OCI-LY1 (cell line): Measurements from ENCODE around the gene AKAP9.

ENCODE experiments used
- H2AFZ ChIP-seq: fragments of 200-600 bp; sonication (generic), shearing (Covaris generic); 2 replicates; pipeline ENCODE4 v1.6.0; 2014; ENCODE audit warnings: antibody characterized with exemption, mild to moderate bottlenecking, low read length
- H3F3A ChIP-seq: fragments of 200-600 bp; sonication (generic), shearing (Covaris generic); 2 replicates; pipeline ENCODE4 v1.6.0; 2014; ENCODE audit warnings: mild to moderate bottlenecking, antibody characterized with exemption, low read length, moderate library complexity; ENCODE audit not compliant: insufficient read depth
- H3K27ac ChIP-seq: fragments of 200-600 bp; sonication (generic); 2 replicates; pipeline ENCODE4 v1.5.1; 2014; ENCODE audit warnings: low read length, mixed run types, mild to moderate bottlenecking, low read depth; ENCODE audit not compliant: poor library complexity, severe bottlenecking
- H3K27me3 ChIP-seq: fragments of 200-600 bp; sonication (generic); 2 replicates; pipeline ENCODE4 v1.6.0; 2014; ENCODE audit warnings: antibody characterized with exemption, mild to moderate bottlenecking, low read length, moderate library complexity; ENCODE audit not compliant: insufficient read depth
- H3K36me3 ChIP-seq: fragments of 200-600 bp; sonication (generic); 2 replicates; pipeline ENCODE4 v1.6.1; 2014; ENCODE audit warnings: mild to moderate bottlenecking, antibody characterized with exemption, low read length, moderate library complexity, mixed read lengths; ENCODE audit not compliant: insufficient read depth
- H3K4me1 ChIP-seq: fragments of 200-600 bp; sonication (generic); 2 replicates; pipeline ENCODE4 v1.5.1; 2014; ENCODE audit warnings: mild to moderate bottlenecking, low read length, moderate library complexity; ENCODE audit not compliant: insufficient read depth, severe bottlenecking
- H3K4me2 ChIP-seq: fragments of 200-600 bp; sonication (generic), shearing (Covaris generic); 2 replicates; pipeline ENCODE4 v1.6.1; 2014; ENCODE audit warnings: low read length
- H3K4me3 ChIP-seq: fragments of 200-600 bp; sonication (generic); 2 replicates; pipeline ENCODE4 v1.5.1; 2014; ENCODE audit warnings: low read length, low read depth, mild to moderate bottlenecking, mixed read lengths; ENCODE audit not compliant: poor library complexity, severe bottlenecking
- H3K79me2 ChIP-seq: fragments of 200-600 bp; shearing (Covaris generic); 2 replicates; pipeline ENCODE4 v1.6.1; 2016; ENCODE audit warnings: mixed run types, low read length, mixed read lengths; ENCODE audit not compliant: insufficient read depth
- H3K9ac ChIP-seq: fragments of 200-600 bp; sonication (generic), shearing (Covaris generic); 2 replicates; pipeline ENCODE4 v1.6.1; 2014; ENCODE audit warnings: mild to moderate bottlenecking, low read length, mixed read lengths
- H3K9me2 ChIP-seq: fragments of 200-600 bp; sonication (generic), shearing (Covaris generic); 2 replicates; pipeline ENCODE4 v1.6.1; 2014; ENCODE audit warnings: low read depth, mild to moderate bottlenecking, low read length, mixed read lengths
- H3K9me3 ChIP-seq: fragments of 200-600 bp; shearing (Covaris generic); 2 replicates; pipeline ENCODE4 v1.6.1; 2014; ENCODE audit warnings: low read length, mixed read lengths
- H4K20me1 ChIP-seq: fragments of 200-600 bp; sonication (generic), shearing (Covaris generic); 2 replicates; pipeline ENCODE4 v1.6.0; 2016; ENCODE audit warnings: mild to moderate bottlenecking, low read length; ENCODE audit not compliant: insufficient read depth
- EZH2 ChIP-seq: fragments of 200-600 bp; sonication (generic), shearing (Covaris generic); IDR thresholded peaks from 2 replicates; pipeline ENCODE4 v1.8.0; 2017; ENCODE audit warnings: borderline replicate concordance, mixed run types, mild to moderate bottlenecking, antibody characterized with exemption, low read length, moderate library complexity, mixed read lengths
- TF ChIP-seq, protein P1 (sequence below): fragments of 200-600 bp; sonication (generic), shearing (Covaris generic); IDR thresholded peaks from 2 replicates; pipeline ENCODE4 v1.5.1; 2017; ENCODE audit warnings: mild to moderate bottlenecking, antibody characterized with exemption, low read length, moderate library complexity, mixed read lengths

AKAP9 gene

DNA sequence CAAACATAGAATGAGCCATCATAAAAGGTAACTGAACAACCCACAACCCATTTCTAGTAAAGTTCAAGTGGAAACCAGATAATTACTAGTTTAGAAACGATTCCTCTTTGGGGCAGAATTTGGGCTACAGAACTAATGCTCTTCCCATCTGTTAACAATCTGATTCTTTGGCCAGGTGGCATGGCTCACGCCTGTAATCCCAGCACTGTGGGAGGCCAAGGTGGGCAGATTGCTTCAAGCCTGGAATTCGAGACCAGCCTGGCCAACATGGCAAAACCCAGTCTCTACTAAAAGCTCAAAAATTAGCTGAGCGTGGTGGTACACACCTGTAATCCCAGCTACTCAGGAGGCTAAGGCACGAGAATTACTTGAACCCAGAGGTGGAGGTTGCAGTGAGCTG, 175.2 kb downstream of the AKAP9 start:
- Histone ChIP-seq H3K4me2 (no peak overlapping the region), H3K27me3 (no peaks in the 10 kb centered on the region), H3K4me1 (no peaks in the 10 kb centered on the region), H3K36me3 (peaks cover 90% of the 10 kb centered on the region), H3K27ac (no peak overlapping the region), H4K20me1 (no peaks in the 10 kb centered on the region), H3K9me2 (no peaks in the 10 kb centered on the region), H3K9me3 (no peaks in the 10 kb centered on the region), H3F3A (peaks cover 8% of the 10 kb centered on the region; the same call in 1 of the 2 replicates), H3K9ac (no peak overlapping the region), H2AFZ (no peak overlapping the region), H3K4me3 (no peak overlapping the region), H3K79me2 (peaks cover 23% of the 10 kb centered on the region)
- TF ChIP-seq, protein P1, sequence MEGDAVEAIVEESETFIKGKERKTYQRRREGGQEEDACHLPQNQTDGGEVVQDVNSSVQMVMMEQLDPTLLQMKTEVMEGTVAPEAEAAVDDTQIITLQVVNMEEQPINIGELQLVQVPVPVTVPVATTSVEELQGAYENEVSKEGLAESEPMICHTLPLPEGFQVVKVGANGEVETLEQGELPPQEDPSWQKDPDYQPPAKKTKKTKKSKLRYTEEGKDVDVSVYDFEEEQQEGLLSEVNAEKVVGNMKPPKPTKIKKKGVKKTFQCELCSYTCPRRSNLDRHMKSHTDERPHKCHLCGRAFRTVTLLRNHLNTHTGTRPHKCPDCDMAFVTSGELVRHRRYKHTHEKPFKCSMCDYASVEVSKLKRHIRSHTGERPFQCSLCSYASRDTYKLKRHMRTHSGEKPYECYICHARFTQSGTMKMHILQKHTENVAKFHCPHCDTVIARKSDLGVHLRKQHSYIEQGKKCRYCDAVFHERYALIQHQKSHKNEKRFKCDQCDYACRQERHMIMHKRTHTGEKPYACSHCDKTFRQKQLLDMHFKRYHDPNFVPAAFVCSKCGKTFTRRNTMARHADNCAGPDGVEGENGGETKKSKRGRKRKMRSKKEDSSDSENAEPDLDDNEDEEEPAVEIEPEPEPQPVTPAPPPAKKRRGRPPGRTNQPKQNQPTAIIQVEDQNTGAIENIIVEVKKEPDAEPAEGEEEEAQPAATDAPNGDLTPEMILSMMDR = no peak
- TF ChIP-seq EZH2 = no peak

DNA sequence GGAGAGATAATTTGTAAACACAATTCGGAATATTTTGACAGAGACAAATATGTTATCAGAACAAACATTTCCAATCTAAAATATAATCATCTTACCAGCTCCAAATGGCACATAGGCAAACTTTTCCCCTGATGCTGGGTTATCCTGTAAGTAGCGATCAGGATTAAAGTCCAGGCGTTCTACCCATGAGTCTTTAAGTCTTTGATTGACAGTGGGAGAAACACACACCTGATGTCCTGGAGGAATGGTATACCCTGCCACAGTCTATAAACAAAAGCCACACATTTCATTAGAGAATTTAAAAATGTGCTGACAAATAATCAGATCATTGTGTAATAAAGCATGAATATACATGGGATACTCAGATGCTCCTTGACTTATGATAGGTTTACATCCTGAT, 176.3 kb downstream of the AKAP9 start:
- TF ChIP-seq EZH2 = no peak
- TF ChIP-seq, protein P1 = no peak
- H4K20me1 ChIP-seq = no peaks in the 10 kb centered on the region

DNA sequence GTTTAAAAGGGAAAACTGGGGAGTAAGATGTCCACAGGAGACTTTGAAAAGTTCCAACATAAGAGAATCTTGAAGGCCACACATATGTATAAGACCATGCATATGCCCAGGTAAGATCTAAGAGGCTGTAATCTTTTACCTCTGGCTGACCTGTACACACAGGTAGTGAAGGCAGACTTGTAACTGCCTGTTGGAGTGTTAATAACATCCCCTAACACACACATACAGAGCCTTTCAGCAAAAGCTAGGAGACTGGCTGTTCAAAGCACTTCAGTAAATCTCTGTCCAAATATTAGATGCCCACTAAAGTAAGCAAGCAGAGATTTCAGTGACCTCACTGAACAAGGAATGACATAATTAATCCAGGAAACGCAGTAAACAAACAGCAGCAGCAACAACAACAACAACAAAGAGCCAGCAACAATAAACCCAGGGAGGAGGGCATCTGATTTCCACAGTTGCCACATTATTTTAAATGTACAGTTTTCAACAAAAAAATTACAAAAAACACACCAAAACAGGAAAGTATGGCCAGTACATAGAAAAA, 178.6 kb downstream of the AKAP9 start:
- no peaks in the 10 kb centered on the region for H3F3A ChIP-seq
- TF ChIP-seq, protein P1 = no peak
- TF ChIP-seq EZH2 = no peak
- no peak overlapping the region for H3K4me2 ChIP-seq
- peaks cover 42% of the 10 kb centered on the region for H3K79me2 ChIP-seq
- no peaks in the 10 kb centered on the region for H3K4me1 ChIP-seq
- no peak overlapping the region for H3K4me3 ChIP-seq
- no peaks in the 10 kb centered on the region for H3K9me2 ChIP-seq
- no peak overlapping the region for H3K27ac ChIP-seq
- H3K9me3 ChIP-seq = peaks cover 10% of the 10 kb centered on the region
- H2AFZ ChIP-seq = no peak overlapping the region
- no peaks in the 10 kb centered on the region for H4K20me1 ChIP-seq
- H3K36me3 ChIP-seq = peaks cover 97% of the 10 kb centered on the region
- H3K27me3 ChIP-seq = no peaks in the 10 kb centered on the region
- H3K9ac ChIP-seq = no peak overlapping the region

More for the DNA sequence above, 176.3 kb downstream of the AKAP9 start:
- Histone ChIP-seq H3K9ac (no peak overlapping the region), H3K4me1 (no peaks in the 10 kb centered on the region), H3K4me2 (no peak overlapping the region), H3K27ac (no peak overlapping the region), H3K36me3 (peaks cover 90% of the 10 kb centered on the region), H2AFZ (no peak overlapping the region), H3K79me2 (peaks cover 34% of the 10 kb centered on the region), H3K27me3 (no peaks in the 10 kb centered on the region), H3K9me2 (no peaks in the 10 kb centered on the region), H3K9me3 (peaks cover 3% of the 10 kb centered on the region; the same call in 1 of the 2 replicates), H3F3A (peaks cover under 1% of the 10 kb centered on the region; the same call in 1 of the 2 replicates), H3K4me3 (no peak overlapping the region)
